ENCODE data around the gene DNER.

DNA sequence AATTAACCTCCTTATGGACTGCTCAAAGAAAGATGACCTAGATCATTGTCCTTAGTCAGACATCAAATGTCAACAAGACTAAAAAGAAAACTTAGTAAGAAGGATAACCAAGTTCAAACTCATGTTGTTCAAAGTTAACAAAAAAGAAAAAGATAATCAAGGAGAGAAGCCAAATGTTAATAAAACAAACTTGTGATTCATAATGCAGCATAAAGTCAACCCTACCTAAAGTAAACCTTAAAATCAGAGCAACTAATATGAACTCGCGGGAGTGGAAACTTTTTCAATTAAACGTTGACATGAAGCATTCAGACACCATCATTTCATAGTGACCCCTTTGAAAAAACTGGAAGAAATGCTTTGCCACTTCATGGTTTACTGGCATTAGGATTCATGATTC, 52.9 kb downstream of the DNER start:
- no peak for TF ChIP-seq EZH2 (IDR thresholded peaks at IDR 0.05; ENCODE audit: insufficient read depth, poor library complexity, severe bottlenecking)
- TF ChIP-seq EZH2phosphoT487 (IDR thresholded peaks at IDR 0.05; ENCODE audit: insufficient read depth, low read depth), result no peak

Measured in GM23248 (cell line).